Activated naive CD4-positive, alpha-beta T cell (primary cell): Measurements from ENCODE around the gene TIMM29.
A peak's percentile ranks its signal among the peaks of the same experiment; 100 is the strongest.
"Not testable (repeated sequence)": the region's sequence is repeated elsewhere in the genome, so short reads cannot be mapped to it uniquely, and the experiment has no call there.

ENCODE experiments used
- DNase-seq, 4 experiments: peaks; one replicate each; lab custom pipeline; 2025; lab: John Stamatoyannopoulos, UW

TIMM29 gene

DNA sequence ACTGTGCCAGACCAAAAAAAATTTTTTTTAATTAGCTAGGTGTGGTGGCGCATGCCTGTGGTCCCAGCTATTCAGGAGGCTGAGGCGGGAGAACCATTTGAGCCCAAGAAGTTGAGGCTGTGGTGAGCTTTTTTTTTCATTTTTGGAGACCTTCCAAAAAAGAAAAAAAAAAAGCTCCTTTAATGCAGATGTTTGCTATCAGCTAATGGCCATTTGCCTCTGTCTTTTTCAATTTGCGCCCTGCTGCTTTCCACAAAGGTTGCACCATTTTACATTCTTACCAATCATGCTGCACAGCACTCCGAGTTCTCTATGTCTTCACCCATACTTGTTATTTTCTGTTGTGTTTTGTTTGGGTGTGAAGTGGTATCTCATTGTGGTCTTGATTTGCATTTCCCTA is 16.7 kb downstream of the TIMM29 start:
- DNase-seq = no peak

DNA sequence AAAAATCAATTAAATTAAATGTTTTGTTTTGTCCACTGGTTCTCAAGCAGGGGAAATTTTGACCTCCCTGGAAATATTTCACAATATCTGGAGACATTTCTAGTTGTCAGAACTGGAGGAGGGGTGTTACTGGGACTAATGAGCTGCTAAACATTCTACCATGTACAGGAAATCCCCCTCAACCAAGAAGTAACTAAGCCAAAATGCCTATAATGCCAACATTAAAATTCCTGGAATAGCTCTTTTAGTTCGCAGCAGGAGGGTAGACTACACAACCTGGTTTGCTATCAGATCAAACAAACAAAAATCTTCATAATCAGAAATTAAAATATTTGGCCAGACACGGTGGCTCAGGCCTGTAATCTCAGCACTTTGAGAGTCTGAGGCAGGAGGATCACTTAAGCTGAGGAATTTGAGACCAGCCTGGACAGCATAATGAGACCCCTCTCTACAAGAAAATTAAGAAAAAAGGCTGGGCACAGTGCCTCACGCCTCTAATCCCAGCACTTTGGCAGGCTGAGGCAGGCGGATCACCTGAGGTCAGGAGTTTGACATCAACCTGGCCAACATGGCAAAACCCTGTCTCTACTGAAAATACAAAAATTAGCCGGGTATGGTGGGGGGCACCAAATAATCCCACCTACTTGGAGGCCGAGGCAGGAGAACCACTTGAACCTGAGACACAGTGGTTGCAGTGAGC is 18.5 kb downstream of the TIMM29 start:
- DNase-seq = no peak

DNA sequence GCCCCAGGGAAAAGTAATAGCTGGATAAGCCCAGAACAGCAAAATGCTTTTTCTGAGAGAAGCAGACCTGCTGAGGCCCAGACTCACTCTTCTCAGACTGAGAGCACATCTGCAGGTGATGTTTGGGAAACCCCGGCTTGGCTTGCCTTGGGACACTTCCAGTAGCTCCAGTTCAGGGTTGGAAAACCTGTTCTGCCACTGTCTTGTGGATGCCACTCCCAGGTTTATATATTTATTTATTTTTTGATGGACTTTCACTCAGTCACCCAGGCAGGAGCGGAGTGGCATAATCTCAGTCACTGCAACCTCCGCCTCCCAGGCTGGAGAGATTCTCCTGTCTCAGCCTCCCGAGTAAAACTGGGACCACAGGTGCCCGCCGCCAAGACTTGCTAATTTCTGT is 24.2 kb downstream of the TIMM29 start:
- no peak for DNase-seq

DNA sequence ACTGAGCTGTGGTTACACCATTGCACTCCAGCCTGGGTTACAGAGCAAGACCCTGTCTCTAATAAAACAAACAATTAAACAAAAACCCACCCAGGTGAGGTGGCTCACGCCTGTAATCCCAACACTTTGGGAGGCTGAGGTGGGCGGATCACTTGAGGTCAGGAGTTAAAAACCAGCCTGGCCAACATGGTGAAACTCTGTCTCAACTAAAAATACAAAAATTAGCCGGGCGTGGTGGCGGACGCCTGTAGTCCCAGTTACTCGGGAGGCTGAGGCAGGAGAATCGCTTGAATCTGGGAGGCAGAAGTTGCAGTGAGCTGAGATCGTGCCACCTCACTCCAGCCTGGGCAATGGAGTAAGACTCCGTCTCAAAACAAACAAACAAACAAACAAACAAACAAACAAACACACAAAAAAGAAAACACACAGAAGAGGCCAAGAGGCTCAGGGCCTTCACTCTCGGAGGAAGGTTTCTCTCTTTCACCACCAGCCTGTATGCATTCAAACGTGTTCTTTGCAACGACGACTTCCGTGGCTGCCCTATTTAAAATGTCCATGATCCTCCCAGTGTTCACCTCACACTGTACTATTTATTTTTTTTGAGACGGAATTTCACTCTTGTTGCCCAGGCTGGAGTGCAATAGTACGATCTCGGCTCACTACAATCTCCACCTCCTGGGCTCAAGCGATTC is 30.8 kb downstream of the TIMM29 start:
- DNase-seq = not testable (repeated sequence)

DNA sequence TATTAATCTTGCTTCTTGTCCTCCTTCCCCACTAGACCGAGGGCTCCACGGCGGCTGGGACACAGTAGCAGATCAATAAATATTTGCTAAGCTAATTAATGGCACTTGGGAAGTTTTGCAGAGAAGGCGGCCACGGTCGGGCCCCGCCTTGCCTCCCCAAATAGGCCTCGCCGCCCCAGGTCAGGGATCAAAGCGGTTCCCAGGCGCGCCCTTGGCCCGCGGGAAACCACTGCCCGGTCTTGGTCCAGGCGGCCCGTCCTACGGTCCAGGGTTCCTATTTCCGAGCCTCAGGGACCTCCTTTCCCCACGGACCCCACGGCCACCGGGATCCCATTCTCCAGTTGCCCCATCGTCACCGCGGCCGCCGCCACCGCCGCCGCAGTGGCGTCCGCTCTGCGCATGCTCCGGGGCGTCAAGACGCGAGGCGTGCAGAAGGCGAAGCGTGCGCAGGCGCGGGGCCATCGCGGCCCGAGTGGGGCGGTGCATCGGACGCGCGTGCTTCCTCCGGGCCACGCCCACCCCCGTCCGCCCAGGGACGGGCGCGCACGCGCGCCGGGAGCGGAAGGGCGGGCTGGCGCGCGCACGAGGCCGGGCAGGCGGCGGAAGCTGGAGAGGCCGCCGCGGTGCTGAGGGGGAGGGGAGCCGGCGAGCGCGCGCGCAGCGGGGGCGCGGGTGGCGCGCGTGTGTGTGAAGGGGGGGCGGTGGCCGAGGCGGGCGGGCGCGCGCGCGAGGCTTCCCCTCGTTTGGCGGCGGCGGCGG is 31.9 kb downstream of the TIMM29 start, which contains the start of gene SMARCA4:
Gene SMARCA4, plus strand, starts transcription at position 717 of the 759 bp plus-strand sequence. CDS start 23,122 bp downstream, outside the sequence.
- peak; percentile 86 to 99 (median 96) for DNase-seq

DNA sequence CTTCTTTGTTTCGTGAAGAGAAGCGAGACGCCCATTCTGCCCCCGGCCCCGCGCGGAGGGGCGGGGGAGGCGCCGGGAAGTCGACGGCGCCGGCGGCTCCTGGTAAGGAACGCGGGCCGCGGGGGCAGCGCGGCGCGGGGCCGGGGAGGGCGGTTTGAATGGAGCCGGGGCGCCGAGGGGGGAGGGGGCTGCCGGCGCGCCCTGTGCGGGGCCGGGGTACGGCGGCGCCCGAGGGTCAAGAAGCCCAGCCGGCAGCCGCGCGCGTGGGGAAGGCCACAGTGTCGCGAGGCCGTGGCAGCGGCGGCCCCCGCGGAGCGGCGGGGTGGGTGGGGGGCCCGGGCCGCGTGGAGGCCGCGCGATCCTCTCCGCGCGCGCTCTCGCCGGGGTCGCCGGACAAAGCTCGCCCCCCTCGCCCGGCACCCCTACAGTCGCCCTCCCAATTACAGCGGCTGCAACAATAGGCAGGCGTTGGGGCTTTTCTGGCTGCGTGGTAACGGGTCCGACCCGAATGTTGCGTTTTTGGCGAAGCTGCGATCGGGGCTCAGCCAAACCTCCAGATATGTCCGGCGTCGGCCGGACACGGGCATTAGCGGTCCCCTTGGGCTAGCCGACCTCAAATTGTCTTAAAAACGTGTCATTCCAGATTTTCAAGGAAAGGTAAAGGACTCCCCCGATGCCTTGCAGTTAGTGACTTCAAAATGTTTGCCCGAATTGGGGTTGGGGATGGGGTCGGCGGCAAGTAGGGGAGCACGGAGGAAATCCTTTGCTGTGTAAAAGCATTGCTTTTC is 32.7 kb downstream of the TIMM29 start:
- no peak for DNase-seq

DNA sequence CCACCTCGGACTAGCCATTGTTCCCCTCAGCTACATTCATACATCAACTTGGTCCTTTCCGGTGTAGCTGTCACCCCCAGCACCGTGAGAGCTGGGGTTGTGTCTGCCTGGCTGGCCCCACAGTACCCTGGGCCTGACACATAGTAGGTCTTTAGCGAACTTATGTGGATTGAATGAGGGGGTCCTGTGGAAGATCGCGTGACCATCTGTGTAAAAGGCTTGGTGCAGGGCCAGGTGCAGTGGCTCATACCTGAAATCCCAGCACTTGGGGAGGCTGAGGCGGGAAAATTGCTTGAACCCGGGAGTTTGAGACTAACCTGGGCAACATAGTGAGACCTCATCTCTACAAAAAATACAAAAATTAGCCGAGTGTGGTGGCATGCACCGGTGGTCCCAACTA is 34.3 kb downstream of the TIMM29 start:
- DNase-seq = no peak

DNA sequence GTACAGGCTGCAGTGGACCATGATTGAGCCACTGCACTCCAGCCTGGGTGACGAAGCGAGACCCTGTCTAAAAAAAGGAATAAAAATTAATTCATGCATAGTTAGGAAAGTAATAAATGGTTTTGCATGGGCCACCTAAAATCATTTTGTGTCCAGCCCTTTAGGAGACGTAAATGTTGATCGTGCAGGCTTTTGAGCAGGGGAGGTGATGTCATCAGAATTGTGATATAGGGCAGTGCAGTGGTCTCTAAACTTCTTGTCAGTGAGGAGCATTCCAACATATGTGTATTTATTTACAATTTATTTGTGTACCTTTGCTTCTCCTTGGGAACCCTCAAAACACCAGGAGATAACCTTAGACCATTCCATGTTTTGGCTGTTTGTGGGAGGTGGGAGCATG is 35.3 kb downstream of the TIMM29 start:
- DNase-seq = no peak

DNA sequence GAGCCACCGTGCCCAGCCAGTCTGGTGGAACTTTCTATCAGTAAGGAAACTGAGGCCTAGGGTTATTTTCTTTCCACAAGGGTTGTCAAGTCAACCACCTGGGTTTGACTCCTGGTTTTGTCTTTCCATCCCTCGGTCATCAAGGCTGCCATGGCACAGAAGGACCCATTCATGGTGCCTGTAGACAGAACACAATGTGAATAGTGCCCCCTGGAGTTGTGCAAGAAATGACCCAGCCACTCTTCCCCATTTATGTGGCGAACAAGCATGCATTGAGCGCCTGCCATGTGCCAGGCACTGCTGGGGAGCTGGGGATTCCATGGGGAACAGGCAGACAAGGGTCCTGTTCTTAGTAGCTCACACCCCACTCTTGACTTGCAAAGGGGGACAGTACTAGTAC is 36.3 kb downstream of the TIMM29 start:
- DNase-seq = no peak

DNA sequence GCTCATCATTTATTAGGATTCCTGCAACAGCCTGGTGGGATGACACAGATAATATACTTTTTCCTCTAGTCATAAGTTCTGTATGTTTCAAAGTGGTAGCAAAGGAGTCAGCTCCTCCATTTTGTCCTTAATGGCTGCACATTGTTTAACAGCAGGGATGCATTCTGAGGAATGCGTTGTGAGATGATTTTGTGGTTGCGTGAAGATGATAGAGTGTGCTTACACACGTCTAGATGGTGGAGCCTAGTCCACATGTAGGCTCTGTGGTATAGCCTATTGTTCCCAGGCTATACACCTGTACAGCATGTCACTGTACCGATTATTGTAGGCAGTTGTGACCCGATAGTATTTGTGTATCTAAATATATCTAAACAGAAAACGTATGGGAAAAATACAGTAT is 36.8 kb downstream of the TIMM29 start:
- DNase-seq = no peak

DNA sequence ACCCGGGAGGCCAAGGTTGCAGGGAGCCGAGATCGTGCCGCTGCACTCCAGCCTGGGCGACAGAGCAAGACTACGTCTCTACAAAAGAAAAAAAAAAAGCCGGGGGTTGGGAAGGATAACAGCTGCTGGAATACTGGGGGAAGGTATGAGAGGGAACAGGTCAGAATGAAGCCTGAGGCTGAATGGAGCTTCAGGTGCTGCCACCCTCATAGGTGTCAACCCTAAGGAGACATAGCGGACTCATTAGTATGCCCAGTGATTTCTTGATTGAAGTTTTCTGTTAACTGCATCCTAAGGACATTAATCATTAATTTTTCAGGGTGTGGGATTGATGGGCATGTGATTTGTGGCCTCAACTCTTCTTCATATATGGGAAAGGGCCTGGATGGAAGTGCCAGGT is 38.2 kb downstream of the TIMM29 start:
- no peak for DNase-seq

DNA sequence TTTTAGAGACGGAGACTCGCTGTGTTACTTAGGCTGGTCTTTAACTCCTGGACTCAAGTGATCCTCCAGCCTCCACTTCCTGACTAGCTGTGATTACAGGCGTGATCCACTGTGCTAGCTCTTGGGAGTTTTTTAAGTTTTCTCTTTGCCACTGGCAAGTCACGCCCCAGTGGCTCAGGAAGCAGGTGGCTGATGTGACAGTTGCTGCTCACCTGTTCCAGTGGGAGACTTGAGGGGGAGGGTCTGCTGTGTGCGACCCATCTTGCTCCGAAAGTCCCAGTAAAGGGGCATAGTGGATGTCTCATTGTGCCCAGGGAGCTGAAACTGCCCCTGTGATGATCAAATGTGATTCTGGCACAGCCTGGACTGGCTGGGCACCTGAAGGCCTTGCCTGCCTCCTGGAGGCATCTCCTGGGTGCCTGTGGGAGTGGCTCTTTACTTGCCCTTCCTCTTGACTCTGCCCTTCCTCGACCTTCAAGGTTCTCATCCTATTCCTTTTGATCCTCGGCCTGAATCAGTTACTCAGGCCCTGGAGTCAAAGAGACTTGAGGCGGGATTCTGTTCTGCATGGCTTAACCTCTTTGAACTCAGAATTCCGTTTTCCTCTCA is 40.0 kb downstream of the TIMM29 start:
- no peak for DNase-seq

DNA sequence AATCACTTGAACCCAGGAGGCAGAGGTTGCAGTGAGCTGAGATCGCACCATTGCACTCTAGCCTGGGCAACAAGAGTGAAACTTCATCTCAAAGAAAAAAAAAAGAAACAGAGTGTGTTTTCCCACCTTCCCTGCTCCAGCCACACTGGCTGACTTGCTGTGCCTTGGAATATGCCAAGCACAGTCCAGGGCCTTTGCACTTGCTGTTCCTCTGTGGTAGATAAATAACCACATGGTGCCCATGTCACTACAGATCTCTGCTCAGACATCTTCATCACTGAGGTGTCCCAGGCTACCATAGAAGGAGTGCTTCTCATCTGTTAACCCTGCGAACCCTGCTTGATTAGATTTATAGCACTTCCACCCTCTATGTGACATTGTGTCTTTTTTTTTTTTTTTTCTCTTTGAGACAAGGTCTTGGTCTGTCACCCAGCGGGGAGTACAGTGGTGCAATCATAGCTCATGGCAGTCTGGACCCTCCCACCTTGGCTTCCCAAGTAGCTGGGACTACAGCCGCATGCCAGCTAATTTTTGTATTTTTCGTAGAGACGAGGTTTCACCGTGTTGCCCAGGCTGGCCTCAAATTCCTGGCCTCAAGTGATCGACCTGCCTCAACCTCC is 42.6 kb downstream of the TIMM29 start:
- no peak for DNase-seq

DNA sequence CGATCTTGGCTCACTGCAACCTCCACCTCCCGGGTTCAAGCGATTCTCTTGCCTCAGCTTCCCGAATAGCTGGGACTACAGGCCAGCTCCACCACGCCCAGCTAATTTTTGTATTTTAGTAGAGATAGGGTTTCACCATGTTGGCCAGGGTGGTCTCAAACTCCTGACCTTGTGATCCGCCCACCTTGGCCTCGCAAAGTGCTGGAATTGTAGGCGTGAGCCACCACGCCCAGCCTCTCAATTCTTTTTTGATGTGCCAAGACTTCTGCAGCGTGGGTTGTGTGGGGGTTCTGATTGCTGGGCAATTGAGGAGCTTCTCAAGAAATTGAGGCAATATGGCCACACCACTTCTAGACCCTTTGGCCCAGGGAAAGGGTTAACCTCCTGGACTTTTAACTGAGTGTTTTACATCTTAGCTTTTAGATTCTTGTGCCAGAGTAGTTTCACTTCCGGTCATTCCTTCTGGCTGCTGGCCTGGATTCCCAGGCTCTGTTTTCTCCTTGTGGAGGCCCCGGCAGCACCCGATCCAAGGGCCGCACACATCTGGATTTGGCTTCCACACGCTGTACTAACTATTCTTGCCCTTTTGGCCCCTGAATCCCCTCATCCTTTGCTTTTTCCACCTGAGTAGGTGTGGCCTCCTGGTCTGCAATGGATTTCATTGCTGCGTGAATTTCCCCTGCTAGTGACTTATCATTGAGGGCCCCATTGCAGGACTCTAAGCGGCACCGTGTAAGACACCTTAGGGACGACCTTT is 46.9 kb downstream of the TIMM29 start:
- DNase-seq = no peak

DNA sequence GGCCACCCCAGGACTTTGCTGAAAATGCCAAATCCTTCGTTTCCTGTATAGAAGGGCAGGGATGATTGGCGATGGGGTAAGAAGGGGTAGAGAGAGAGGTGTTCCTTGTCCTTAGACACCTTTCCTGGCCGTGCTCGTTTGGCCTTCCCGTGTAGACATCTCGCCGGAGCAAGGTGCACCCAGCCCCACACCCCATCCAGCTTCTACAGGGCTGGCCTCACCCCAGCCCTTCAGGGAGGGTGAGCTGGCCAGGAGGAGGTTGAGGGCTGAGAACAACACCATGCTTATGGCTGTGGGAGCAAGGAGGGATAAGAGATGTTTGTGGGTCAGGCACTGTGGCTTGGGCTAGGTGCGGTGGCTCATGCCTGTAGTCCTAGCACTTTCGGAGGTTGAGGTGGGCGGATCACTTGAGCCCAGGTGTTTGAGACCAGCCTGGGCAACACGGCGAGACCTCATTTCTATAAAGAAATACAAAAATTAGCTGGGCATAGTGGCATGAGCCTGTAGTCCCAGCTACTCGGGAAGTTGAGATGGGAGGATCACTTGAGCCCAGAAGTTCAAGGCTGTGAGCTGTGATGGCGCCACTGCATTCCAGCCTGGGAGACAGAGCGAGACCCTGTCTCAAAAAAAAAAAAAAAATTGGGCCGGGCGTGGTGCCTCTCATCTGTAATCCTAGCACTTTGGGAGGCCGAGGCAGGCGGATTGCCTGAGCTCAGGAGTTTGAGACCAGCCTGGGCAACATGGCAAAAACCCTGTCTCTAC is 47.7 kb downstream of the TIMM29 start:
- no peak for DNase-seq

DNA sequence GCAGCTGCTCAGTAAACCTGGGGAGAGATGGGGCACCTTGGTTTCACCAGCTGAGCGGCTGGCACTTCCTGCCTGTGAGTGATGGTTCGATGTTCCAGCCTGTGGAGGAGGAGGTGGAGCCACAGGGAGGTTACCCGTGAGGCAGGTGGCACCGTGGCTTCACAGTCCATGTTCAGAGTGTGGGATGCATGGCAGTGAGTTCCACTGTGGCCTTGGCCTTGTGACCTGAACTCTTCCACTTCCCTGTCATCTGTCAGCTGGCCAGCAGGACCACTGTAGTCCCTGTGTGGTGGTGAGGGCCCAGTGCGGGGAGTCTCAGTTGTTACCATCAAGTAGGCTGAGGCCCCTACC is 49.1 kb downstream of the TIMM29 start:
- DNase-seq = no peak
